SK-N-SH treated with all-trans-retinoic acid at 6 μM for 48 hours (cell line): ENCODE measurements around the gene FUNDC2.

ENCODE experiments used
- ATAC-seq: fragments of 200-7000 bp; cut with Tn5 transposase; 3 replicates; pipeline ENCODE4 v1.9.1; 2020; ENCODE audit warnings: mild to moderate bottlenecking, moderate library complexity
- ARNTL ChIP-seq: fragments of 450-650 bp; formaldehyde crosslinking; IDR thresholded peaks from 2 replicates; pipeline ENCODE4 v1.5.0; 2020; ENCODE audit warnings: low read depth, mild to moderate bottlenecking, moderate library complexity, borderline replicate concordance
- CSDC2 ChIP-seq: fragments of 250-450 bp; sonication (Bioruptor Pico); IDR thresholded peaks from 2 replicates; pipeline ENCODE4 v1.5.0; 2020; ENCODE audit warnings: mild to moderate bottlenecking, moderate library complexity
- ESRRG ChIP-seq: fragments of 250-450 bp; sonication (Bioruptor Pico); IDR thresholded peaks from 2 replicates; pipeline ENCODE4 v1.6.1; 2021; ENCODE audit warnings: mild to moderate bottlenecking
- ISL1 ChIP-seq: fragments of 250-450 bp; sonication (Bioruptor Pico); IDR thresholded peaks from 2 replicates; pipeline ENCODE4 v2.1.2; 2022; ENCODE audit warnings: mild to moderate bottlenecking, moderate library complexity
- PPARA ChIP-seq: fragments of 250-450 bp; sonication (Bioruptor Pico); IDR thresholded peaks from 2 replicates; pipeline ENCODE4 v1.5.0; 2020; ENCODE audit warnings: mild to moderate bottlenecking, borderline replicate concordance
- RARB ChIP-seq: fragments of 250-450 bp; sonication (Bioruptor Pico); IDR thresholded peaks from 2 replicates; pipeline ENCODE4 v1.8.0; 2021; ENCODE audit warnings: mild to moderate bottlenecking, moderate library complexity
- SNAI2 ChIP-seq: fragments of 250-450 bp; sonication (Bioruptor Pico); IDR thresholded peaks from 2 replicates; pipeline ENCODE4 v1.5.0; 2020; ENCODE audit warnings: mild to moderate bottlenecking, moderate library complexity
- TCF4 ChIP-seq: fragments of 250-450 bp; sonication (Bioruptor Pico); IDR thresholded peaks from 2 replicates; pipeline ENCODE4 v1.8.0; 2021; ENCODE audit warnings: mild to moderate bottlenecking, moderate library complexity, borderline replicate concordance
- TOX ChIP-seq: fragments of 250-450 bp; sonication (Bioruptor Pico); IDR thresholded peaks from 2 replicates; pipeline ENCODE4 v1.8.0; 2021; ENCODE audit warnings: mild to moderate bottlenecking, moderate library complexity, borderline replicate concordance
- TSHZ2 ChIP-seq: fragments of 250-450 bp; sonication (Bioruptor Pico); IDR thresholded peaks from 2 replicates; pipeline ENCODE4 v1.5.0; 2020; ENCODE audit warnings: mild to moderate bottlenecking, moderate library complexity
- ZC3H10 ChIP-seq: fragments of 250-450 bp; sonication (Bioruptor Pico); IDR thresholded peaks from 2 replicates; pipeline ENCODE4 v1.5.1; 2021; ENCODE audit warnings: mild to moderate bottlenecking, moderate library complexity
- ZFP30 ChIP-seq: fragments of 450-650 bp; formaldehyde crosslinking; IDR thresholded peaks from 2 replicates; pipeline ENCODE4 v1.5.0; 2022; ENCODE audit warnings: mild to moderate bottlenecking, moderate library complexity
- ZNF70 ChIP-seq: fragments of 450-650 bp; formaldehyde crosslinking; IDR thresholded peaks from 2 replicates; pipeline ENCODE4 v1.5.0; 2020; ENCODE audit warnings: mild to moderate bottlenecking, moderate library complexity
- TF ChIP-seq, protein P1 (sequence below): fragments of 250-450 bp; sonication (Bioruptor Pico); IDR thresholded peaks from 2 replicates; pipeline ENCODE4 v1.5.1; 2021; ENCODE audit warnings: mild to moderate bottlenecking, moderate library complexity
- TF ChIP-seq, protein P2 (sequence below): fragments of 250-450 bp; sonication (Bioruptor Pico); IDR thresholded peaks from 2 replicates; pipeline ENCODE4 v1.8.0; 2021; ENCODE audit warnings: low read depth, mild to moderate bottlenecking, moderate library complexity, borderline replicate concordance
- TF ChIP-seq, protein P3 (sequence below): fragments of 250-450 bp; sonication (Bioruptor Pico); IDR thresholded peaks from 2 replicates; pipeline ENCODE4 v1.5.1; 2020; ENCODE audit warnings: low read depth, mild to moderate bottlenecking, moderate library complexity

FUNDC2 gene, protein sequence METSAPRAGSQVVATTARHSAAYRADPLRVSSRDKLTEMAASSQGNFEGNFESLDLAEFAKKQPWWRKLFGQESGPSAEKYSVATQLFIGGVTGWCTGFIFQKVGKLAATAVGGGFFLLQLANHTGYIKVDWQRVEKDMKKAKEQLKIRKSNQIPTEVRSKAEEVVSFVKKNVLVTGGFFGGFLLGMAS

DNA sequence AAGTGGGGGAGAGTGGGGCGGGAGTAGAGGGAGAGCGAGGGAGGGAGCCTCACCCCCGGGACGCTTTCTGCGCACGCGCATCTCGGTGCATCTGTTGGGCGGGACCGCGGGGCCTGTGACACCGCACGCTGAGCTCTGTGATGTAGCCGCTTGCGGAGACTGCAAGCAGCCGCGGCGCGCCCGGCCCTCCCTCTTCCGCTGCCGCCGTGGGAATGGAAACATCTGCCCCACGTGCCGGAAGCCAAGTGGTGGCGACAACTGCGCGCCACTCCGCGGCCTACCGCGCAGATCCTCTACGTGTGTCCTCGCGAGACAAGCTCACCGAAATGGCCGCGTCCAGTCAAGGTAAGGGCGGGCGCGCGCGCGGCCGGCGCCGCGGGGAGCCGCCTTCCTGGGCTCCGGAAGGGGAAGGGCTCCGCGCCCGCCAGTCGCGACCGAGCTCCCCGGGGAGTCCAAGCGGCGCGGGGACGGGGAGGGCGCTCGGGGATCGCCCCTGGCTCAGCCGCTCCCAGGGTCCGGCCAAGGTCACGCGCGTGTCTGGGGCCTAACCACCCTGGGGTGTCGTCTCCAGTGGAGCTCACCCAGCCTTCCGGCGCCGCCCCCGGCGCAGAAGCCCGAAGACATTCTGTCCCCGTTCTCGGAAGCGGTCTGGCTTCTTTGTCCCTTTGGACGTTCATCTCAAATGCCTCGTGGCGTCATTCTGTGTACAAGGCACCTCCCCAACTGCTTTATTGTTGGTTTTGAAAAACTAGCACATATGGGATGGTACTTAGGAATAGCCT is at the start of gene FUNDC2:
TSS of gene FUNDC2 (plus strand) at position 118 of the 782 bp plus-strand sequence. CDS start at position 213, 95 bp downstream.
- peak; percentile 93 for ATAC-seq
- TF ChIP-seq TCF4 (CRISPR knock-in tag) (no peak), TSHZ2 (0 out of 2 replicates have a peak, but pooled peaks have one; percentile 32), CSDC2 (CRISPR knock-in tag) (no peak), ZNF70 (CRISPR knock-in tag) (no peak), PPARA (CRISPR knock-in tag) (no peak)
- TF ChIP-seq, protein P1, sequence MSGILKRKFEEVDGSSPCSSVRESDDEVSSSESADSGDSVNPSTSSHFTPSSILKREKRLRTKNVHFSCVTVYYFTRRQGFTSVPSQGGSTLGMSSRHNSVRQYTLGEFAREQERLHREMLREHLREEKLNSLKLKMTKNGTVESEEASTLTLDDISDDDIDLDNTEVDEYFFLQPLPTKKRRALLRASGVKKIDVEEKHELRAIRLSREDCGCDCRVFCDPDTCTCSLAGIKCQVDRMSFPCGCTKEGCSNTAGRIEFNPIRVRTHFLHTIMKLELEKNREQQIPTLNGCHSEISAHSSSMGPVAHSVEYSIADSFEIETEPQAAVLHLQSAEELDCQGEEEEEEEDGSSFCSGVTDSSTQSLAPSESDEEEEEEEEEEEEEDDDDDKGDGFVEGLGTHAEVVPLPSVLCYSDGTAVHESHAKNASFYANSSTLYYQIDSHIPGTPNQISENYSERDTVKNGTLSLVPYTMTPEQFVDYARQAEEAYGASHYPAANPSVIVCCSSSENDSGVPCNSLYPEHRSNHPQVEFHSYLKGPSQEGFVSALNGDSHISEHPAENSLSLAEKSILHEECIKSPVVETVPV, result no peak

DNA sequence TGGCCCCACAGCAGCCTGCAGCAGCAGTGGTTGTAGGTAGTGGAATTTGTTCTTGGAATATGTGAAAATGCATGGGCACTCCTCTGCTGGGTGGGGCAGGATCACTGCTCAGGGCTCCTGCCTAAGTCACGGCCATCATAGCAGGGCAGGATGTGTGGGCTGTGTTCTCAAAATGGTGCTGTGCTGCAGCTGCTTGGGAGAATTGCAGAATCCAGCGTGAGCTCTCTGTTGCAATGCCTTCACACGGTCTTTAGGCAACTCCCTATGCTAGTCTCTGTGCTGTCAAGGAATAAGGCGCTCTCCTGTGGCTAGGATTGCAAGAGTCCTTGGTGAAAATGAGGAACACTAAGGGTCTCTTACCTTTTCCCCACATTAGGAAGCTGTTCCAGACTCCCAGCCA is 47.0 kb upstream of the FUNDC2 start:
- TF ChIP-seq ISL1 (CRISPR knock-in tag) (no peak), RARB (CRISPR knock-in tag) (no peak), ARNTL (CRISPR knock-in tag) (no peak), SNAI2 (CRISPR knock-in tag) (no peak), ZFP30 (CRISPR knock-in tag) (no peak), ZNF70 (CRISPR knock-in tag) (no peak), ZC3H10 (CRISPR knock-in tag) (no peak), TSHZ2 (no peak), ESRRG (CRISPR knock-in tag) (no peak)
- TF ChIP-seq, protein P2, sequence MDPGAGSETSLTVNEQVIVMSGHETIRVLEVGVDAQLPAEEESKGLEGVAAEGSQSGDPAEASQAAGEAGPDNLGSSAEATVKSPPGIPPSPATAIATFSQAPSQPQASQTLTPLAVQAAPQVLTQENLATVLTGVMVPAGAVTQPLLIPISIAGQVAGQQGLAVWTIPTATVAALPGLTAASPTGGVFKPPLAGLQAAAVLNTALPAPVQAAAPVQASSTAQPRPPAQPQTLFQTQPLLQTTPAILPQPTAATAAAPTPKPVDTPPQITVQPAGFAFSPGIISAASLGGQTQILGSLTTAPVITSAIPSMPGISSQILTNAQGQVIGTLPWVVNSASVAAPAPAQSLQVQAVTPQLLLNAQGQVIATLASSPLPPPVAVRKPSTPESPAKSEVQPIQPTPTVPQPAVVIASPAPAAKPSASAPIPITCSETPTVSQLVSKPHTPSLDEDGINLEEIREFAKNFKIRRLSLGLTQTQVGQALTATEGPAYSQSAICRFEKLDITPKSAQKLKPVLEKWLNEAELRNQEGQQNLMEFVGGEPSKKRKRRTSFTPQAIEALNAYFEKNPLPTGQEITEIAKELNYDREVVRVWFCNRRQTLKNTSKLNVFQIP, result no peak
- TF ChIP-seq, all 23 proteins: peak for 0
- no peak for ATAC-seq

- ATAC-seq, result peak; percentile 98
- TF ChIP-seq, protein P3, sequence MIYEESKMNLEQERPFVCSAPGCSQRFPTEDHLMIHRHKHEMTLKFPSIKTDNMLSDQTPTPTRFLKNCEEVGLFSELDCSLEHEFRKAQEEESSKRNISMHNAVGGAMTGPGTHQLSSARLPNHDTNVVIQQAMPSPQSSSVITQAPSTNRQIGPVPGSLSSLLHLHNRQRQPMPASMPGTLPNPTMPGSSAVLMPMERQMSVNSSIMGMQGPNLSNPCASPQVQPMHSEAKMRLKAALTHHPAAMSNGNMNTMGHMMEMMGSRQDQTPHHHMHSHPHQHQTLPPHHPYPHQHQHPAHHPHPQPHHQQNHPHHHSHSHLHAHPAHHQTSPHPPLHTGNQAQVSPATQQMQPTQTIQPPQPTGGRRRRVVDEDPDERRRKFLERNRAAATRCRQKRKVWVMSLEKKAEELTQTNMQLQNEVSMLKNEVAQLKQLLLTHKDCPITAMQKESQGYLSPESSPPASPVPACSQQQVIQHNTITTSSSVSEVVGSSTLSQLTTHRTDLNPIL (CRISPR knock-in tag), result no peak
- TF ChIP-seq TOX, result no peak
- TF ChIP-seq TSHZ2, result no peak
- no peak for TF ChIP-seq ESRRG (CRISPR knock-in tag)
- TF ChIP-seq PPARA (CRISPR knock-in tag), result no peak
Measured at GRCh38 chrX:154980330-154981115, 46.1 kb upstream of the FUNDC2 start.
